HPDE6-E6E7 (cell line): ENCODE measurements around the gene SPO11.
A peak's percentile ranks its signal among the peaks of the same experiment; 100 is the strongest.
"Not testable (repeated sequence)": the region's sequence is repeated elsewhere in the genome, so short reads cannot be mapped to it uniquely, and the experiment has no call there.

ENCODE experiments used
- DNase-seq: peaks from one replicate; pipeline ENCODE4 v3.0.0; 2011; ENCODE audit warnings: missing footprints; ENCODE audit errors: extremely low spot score

SPO11 gene

DNA sequence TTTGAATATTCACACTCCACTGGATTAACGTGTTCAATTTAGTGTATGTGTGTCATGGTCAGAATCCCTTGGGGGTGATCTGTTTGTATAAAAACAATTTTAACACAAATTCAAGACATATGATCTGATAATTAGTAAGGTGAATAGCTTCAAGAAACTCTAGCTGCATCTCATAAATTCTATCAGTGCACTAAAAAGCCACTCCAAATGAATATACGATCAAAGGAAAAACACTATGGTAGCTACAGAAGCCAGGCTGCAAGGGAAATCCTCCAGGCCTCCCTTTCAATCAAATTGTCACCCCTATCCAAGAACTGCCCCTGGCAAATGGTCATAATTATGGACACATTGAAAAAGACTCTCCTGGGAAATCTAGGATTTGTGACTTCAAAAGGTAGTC lies 12.1 kb downstream of the SPO11 start:
- no peak for DNase-seq

- DNase-seq: no peak
Observed at GRCh38 chr20:57342829-57343228, 13.2 kb downstream of the SPO11 start.

DNA sequence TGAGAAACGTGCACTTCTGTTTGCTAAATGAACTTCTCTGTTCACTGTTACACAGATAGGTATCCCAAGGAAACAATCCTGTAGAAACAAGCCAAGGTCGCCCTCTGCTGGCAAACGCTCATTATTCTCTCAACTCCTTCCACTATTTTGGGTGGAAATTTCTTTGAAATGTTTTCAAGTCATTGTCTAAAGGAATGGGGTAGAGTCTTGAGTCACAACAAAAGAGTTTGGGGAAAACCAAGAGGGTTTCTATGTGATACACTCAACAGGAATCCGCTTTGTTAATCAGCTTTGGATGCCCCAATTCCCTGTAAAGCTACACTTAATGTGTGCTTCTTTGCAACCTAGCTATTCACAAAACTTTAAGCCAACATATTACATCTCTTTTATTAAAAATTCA lies 16.9 kb downstream of the SPO11 start:
- DNase-seq: peak; percentile 68

DNA sequence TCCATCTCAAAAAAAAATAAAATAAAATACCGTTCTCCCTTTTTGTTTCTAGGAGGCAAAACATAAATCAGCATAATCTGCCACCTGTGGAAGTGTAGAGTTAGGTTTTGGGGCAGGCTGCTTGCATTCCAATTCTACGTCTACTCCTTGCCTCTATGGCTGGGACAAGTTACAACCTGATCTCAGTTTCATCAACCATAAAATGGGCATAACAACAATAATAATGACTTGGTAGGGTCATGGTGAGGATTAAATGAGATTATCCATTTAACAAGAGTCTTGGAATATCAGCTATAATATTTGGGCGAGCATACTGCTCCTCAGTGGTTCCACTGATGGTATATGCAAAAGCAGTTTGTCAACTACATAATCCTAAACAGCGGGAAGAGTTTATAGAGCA lies 17.8 kb downstream of the SPO11 start:
- no peak for DNase-seq

DNA sequence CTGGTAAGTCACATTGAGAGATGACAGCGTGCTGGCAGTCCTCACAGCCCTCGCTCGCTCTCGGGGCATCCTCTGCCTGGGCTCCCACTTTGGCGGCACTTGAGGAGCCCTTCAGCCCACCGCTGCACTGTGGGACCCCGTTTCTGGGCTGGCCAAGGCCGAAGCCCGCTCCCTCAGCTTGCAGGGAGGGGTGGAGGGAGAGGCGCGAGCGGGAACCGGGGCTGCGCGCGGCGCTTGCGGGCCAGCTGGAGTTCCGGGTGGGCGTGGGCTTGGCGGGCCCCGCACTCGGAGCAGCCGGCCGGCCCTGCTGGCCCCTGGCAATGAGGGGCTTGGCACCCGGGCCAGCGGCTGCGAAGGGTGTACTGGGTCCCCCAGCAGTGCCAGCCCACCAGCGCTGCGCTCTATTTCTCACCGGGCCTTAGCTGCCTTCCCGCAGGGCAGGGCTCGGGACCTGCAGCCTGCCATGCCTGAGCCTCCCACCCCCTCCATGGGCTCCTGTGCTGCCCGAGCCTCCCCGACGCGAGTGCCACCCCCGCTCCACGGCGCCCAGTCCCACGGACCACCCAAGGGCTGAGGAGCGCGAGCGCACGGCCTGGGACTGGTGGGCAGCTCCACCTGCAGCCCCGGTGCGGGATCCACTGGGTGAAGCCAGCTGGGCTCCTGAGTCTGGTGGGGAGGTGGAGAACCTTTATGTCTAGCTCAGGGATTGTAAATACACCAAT lies 18.8 kb downstream of the SPO11 start:
- DNase-seq: not testable (repeated sequence)

DNA sequence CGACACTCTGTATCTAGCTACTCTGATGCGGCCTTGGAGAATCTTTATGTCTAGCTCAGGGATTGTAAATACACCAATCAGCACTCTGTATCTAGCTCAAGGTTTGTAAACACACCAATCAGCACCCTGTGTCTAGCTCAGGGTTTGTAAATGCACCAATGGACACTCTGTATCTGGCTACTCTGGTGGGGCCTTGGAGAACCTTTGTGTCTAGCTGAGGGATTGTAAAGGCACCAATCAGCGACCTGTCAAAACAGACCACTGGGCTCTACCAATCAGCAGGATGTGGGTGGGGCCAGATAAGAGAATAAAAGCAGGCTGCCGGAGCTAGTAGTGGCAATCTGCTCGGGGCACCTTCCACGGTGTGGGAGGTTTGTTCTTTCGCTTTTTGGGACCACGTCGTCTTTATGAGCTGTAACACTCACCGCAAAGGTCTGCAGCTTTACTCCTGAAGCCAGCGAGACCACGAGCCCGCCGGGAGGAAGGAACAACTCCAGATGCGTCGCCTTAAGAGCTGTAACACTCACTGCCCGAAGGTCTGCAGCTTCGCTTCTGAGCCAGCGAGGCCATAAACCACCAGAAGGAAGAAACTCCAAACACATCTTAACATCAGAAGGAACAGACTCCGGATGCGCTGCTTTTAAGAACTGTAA lies 19.4 kb downstream of the SPO11 start:
- DNase-seq: not testable (repeated sequence)

DNA sequence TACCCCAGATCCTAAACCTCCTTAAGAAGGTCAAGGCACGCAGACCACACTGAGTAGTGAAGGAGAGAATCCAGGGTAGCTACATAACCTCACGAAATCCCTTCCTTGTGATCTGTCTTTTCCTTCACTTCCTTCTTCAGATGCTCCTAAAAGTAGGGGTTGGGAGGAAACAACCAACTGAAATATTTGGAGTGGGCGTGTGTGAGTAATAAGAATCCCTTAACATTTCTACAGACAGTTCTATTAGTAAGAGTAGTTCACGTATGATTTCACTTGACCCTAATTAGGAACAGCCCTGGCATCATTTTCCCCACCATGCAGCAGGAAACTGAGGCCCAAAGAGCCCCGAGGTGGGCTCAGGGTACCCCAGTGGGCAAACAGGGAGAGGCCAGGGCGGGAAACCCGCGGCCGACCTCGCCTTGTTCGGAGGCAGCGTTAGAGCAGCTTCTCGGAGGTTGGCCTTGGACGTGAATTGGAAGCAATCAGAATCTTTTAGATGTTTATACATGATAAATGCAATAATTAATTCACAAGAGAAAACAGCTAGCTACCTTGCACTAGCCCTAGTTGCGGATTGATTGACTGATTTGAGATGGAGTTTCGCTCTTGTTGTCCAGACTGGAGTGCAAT lies 20.6 kb downstream of the SPO11 start:
- no peak for DNase-seq

DNA sequence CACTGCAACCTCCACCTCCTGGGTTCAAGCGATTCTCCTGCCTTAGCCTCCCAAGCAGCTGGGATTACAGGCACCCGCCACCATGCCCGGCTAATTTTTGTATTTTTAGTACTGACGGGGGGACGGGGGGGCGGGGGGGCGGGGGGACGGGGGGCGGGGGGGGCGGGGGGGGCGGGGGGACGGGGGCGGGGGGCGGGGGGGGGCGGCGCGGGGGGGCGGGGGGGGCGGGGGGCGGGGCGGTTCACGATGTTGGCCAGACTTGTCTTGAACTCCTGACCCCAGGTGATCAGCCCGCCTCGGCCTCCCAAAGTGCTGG lies 21.1 kb downstream of the SPO11 start:
- not testable (repeated sequence) for DNase-seq

DNA sequence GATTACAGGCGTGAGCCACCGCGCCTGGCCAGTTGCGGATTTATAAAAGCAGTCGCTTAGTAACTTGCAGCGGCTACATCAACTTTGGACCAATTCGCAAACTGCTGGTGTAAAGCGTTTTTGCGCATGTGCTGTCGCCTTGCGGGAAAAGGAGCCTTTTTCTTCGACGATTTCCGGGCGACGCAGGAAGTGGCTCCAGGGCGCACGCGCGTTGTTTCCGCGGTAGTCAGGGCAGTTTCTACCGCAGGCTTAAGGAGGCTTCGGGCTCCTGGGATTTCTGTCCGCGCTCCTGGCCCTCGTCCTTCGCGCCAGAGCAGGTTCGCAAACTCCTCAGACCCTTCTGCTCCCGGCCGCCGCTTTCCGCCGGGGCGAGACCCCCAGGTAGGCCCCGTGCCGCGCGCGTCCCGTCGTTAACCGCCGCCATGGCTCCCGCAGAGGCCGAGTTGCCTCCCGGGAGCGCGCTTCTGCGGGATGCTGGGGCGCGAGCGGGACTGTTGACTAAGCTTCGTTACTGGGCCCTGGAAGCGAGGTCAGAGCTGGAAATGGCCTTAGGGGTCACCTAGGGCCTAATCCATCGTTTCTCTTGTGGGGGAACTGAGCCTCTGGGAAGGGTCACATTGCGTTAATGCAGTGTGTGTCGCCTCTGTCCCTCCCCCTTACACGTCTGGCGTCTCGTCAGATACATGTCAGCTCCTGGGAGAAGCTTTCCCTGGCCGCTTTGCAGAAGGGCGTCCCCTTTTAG lies 21.6 kb downstream of the SPO11 start, which contains the start of gene RAE1:
TSS of gene RAE1 (plus strand) at position 214 of the 742 bp plus-strand sequence. CDS start 2,784 bp downstream, outside the sequence.
- DNase-seq: peak; percentile 98

- no peak for DNase-seq
Observed at GRCh38 chr20:57352305-57352704, 22.7 kb downstream of the SPO11 start.

DNA sequence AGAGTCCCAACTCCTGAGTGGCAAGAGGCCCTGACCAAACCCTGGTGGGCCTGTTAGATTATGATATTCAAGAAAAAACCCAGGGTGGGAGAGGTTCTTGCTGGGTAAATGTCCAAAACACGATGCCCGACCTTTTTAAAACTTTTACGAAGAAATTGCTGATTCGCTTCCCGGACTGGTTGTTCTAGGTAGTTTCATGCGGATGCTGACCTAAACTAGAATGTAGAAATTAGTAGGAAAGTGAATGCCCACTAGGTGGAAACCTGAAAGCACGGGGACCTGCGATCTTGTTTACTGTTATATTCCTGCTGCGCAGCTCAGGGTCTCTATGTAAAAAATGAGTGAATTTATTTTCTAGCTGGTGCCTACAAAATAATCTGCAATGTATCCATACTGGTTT lies 23.7 kb downstream of the SPO11 start:
- no peak for DNase-seq

- peak; percentile 87 for DNase-seq
Observed at GRCh38 chr20:57361517-57361916, 31.9 kb downstream of the SPO11 start.

DNA sequence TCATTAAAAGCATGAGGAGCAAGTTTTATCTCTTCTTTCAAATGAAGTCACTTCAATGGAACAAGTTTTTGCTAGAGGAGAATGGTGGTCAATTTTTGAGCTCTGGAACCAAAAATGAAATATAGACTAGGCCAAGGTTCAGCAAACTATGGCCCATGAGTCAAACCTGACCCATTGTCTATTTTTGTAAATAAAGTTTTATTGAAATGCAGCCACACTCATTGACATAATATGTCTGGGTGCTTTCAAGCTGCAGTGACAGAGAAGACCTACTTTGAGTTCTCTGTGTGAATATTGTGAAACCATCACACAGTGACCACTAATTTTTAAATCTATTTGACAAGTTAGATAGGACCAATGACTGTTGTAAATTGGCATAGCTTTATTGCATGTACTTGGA lies 34.8 kb downstream of the SPO11 start:
- no peak for DNase-seq

DNA sequence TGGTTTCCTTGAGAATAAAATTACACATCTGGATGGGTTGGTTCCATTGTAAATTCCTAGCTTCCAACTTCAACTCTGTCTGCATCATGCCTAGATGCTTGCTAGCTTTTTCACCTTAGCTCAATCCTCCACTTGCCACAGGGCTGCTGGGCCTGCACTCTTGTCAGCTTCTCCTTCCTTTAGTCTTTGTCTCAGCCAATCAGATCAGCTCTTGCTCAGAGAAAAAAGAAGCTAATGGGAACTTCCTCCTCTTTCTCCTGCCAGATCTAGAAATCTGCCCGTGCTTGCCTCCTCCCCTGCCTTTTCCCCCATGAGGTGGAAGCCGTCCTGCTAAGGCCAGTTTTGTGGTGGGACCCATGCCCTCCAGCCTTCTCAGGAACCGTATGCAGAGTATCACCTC lies 40.0 kb downstream of the SPO11 start:
- DNase-seq: no peak

DNA sequence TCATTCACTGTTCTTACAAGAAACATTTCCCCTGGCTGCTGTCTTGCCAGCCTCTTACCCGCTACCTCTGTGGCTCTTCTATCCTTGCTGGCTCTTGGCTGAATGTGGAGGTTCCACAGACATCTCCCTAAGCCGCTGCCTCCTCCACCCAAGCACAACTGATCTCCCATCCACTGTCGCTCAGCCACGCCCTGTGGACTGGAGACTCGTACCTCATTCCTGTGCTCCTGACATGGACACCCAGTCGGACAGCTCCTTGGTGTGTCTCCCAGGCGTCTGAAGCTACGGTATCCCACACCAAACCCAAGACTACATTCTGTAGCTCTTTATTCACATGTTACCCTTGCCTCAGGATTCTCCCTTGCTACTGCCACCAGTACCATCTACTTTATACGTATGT lies 40.7 kb downstream of the SPO11 start:
- no peak for DNase-seq

- no peak for DNase-seq
Observed at GRCh38 chr20:57371363-57371762, 41.8 kb downstream of the SPO11 start.

DNA sequence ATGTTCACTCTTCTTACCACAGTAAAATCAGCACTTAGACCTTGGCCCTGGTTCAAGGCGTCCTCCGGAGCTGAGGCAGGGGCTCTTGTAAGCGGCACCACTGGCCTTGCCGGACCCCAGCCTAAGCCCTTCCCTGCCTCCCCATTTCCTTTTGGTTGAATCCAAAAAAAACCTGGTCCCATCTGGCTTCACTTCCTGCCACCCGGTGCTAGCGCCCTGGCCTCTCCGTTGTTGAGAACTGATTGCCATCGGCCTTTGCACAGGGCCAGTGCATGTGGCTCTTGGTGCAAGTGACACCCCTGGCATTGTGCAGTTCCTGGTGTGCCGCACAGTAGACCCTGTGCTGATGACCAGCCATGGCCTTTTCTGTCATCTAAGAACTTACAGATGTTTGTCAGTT lies 42.6 kb downstream of the SPO11 start:
- DNase-seq: no peak

- no peak for DNase-seq
Observed at GRCh38 chr20:57372581-57373350, 43.2 kb downstream of the SPO11 start.

GRCh38 chr20:57374343-57374930 lies 44.8 kb downstream of the SPO11 start:
- no peak for DNase-seq

- no peak for DNase-seq
Observed at GRCh38 chr20:57374931-57375651, 45.5 kb downstream of the SPO11 start.
